Caki2 (cell line): ENCODE results near the gene CNTNAP2. TPM values are rescaled to one million over a fixed set of nuclear protein-coding genes. Genes with fewer than 3 reads are reported as not detected.

Experiments used
- DNase-seq: peaks from one replicate; pipeline ENCODE4 v3.0.0-alpha.2; 2015; ENCODE audit warnings: low read depth
- in situ Hi-C: cut with HindIII; loops from 2 replicates; pipeline ENCODE4 v1.10.0; 2016; ENCODE audit warnings: low sequenced_read_pairs, low pct_unique_long_range_greater_than_20kb, mixed read lengths
- total RNA-seq: library from RNA; depleted of rRNA; stranded (reverse); fragments of >200 nt; shearing (Covaris generic); gene quantifications from 2 replicates; pipeline ENCODE4 v1.2.3, GENCODE V29; 2014; ENCODE audit warnings: low replicate concordance

Gene CNTNAP2
- total RNA-seq, 1 experiment from 2014 or later: not detected

DNA sequence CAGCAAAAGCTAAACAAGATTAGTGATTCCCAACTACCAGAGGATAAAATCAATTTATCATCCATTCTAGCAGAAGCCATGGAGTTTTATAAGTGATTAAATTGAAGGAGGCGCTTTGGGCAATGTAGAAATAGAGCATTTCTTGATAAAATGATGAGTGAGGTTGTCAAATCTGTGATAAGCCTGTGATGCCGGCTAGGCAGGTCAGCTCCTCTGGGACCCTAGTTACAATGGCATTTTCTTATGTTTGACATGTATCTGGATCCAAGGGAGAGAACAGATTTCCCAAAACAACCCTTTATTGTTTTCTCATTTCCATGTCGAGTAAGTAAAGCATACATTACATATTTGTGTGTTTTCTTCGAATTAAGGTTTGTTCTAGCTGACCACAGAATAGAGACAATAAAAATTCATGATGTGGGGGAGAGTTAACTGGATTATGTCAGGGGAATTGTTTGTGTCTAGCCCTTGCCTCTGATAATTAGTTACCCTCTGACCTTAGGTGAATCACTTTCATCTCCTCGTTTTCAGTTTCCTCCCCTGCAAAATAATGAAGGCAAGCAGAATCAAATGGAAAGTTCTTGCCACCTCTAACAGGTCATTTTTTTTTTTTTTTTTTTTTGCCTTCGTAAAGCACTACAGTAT is 378.5 kb downstream of the CNTNAP2 start:
- no peak for DNase-seq
- in situ Hi-C loops: no loop called here

DNA sequence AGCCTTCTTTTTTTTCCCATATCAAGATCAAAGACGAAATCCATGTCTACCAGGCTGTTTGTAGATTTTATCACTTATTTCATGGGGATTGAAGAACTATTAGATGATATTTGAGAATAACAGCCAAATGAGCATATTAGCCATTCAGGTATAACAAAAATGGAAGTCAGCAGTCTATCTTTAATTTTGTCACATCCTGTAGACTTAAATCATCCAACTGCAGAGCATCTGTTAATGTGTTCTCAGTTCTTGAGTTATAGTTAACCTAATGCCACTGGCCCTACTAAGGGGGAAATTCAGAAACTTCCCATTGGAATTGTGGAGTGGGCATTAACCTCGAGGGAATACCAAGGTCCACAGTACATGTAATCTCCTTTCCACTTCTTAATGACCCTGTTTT is 380.1 kb downstream of the CNTNAP2 start:
- in situ Hi-C loops: no loop called here
- no peak for DNase-seq

DNA sequence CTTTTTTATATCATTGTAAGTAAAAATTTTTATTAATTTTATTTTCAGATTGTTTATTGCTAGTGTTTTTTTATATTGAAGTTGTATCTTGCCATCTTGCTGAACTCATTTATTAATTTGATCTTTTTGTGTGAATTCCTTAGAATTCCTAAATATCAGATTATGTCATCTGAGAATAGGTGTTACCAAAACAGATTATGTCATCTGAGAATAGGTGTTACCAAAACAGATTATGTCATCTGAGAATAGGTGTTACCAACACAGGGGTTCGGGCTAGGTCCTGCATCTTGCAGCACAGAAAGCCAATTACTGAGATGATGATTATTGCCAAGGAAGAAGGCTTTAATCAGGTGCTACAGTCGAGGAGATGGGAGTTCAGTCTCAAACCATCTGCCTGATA is 383.4 kb downstream of the CNTNAP2 start:
- in situ Hi-C loops: no loop called here
- DNase-seq: no peak

DNA sequence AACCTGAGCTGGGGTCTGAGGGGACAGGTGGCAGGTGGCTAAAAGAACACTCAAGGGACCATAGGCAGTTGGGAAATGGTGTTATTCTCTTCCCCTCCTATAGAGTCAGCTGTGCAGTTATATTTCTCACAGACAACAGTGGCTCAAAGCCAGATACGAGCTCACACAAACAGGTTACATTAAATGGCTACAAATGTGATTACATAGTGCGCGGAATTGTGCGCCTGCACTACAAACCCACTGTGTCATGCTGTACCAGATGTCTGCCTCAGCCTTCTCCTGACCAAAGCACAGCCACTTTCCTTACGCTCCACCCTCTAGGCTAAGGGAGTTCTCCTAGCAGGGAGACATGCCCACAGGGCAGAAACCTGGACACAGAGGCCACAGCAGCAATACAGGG is 387.2 kb downstream of the CNTNAP2 start:
- in situ Hi-C loops: no loop called here

DNA sequence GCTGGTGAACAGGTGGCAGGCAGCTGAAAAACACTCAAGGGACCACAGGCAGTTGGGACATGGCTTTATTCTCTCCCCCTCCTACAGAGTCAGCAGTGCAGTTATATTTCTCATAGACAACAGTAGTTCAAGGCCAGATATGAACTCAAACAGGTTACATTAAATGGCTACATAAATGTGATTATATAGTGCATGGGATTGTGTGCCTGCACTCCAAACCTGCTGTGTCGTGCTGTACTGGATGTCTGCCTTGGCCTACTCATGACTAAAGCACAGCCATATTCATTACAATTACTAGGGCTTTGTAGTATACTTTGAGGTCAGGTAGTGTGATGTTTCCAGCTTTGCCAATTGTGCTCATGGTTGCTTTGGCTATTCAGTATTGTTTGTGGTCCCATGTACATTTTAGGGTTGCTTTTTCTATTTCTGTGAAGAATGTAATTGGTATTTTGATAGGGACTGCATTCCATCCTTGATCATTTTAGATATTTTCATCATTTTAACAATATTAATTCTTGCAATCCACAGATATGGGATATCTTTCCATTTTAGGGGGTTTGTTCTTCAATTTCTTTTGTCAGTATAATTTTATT is 393.6 kb downstream of the CNTNAP2 start:
- DNase-seq: no peak
- in situ Hi-C loops: no loop called here

More for the DNA sequence above, 387.2 kb downstream of the CNTNAP2 start:
- DNase-seq: no peak

DNA sequence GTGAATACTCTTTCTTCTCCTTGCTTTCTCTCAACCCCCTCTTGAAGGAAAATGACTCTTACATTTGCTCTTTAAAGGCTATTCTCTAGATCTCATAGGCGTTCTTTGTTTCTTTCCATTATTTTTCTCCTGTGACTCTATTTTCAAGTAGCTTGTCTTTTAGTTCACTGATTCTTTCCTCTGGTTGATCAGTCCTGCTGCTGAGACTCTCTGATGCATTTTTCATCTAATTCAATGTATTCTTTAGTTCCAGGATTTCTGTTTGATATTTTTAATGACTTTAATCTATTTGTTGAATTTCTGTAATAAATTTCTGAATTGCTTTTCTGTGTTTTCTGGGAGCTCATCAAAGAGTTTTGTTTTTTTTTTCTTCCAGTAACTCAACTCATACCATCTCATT is 397.7 kb downstream of the CNTNAP2 start:
- in situ Hi-C loops: no loop called here
- no peak for DNase-seq

DNA sequence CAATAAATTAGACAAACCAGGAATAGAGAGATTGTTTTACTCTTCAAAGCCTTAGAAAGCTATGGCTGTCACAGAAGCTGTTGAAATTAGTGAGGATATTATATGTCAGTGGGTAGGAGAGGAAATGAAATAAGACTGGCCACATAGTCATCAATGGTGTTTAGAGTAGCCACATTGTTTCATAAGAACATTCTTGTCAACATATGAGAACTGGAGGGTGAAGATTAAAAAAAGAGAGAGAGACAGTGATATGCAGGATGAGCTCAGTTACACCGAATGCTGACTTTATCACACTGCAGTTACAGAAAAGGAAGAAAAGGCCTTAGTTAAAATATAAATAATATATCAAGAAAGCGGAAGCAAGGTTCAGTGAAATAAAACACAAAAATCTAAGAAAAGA is 412.0 kb downstream of the CNTNAP2 start:
- DNase-seq: no peak
- in situ Hi-C loops: no loop called here

DNA sequence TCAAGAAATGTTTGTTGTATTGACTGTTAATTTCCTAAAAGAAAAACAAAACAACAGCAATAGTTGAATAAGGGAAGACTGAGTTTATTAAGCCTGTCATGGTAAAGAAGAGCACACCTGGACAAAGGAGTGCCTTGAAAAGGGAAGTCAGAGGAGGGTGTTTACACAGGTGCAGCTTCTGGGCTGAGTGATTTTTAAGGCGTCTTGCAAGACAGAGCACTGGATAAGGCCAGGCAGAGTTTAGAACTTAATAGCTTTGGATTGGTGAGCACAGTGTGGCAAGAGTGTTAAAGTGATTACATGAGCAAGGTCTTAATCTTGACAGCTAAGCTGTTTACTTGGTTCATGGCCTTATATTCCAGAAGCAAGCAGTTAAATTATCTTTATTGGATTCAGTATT is 423.2 kb downstream of the CNTNAP2 start:
- DNase-seq: no peak
- in situ Hi-C loops: no loop called here

DNA sequence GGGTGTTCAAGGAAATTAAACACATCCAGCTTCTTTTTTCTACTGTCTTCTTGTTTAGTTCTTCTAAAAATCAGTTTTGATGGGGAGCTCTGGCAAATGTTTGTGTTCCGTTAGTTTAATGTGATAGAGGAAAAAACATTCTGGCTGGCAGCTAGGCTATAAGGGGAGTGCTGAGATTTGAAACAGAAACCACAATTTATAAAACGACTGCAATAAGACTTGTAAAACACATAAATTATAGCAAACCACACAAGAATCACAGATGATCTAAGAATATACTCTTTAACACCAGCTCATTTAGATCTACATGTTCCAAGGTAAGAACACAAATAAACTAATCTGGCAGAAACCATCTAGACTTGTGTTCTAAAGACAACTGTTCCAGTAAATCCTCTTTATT is 425.5 kb downstream of the CNTNAP2 start:
- DNase-seq: no peak
- in situ Hi-C loops: no loop called here

DNA sequence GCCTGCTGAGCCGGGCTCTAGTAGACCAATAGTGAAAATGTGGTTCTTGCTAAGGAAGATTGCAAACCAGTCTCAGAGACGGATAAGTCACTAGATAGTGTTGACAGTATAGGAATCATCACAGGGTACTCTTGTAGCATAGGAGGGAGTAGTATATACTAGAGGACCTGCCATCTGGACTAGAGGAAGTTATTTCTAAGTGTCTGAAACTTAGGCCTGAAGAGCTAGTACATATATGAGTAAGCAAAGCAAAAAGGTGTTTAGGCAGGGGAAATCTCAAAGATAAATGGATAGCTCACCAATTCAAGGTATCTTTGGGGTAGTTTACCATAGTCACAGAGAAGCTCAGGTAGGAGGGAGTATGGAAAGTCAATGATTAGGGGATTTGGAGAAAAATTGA is 428.1 kb downstream of the CNTNAP2 start:
- in situ Hi-C loops: no loop called here
- DNase-seq: no peak

DNA sequence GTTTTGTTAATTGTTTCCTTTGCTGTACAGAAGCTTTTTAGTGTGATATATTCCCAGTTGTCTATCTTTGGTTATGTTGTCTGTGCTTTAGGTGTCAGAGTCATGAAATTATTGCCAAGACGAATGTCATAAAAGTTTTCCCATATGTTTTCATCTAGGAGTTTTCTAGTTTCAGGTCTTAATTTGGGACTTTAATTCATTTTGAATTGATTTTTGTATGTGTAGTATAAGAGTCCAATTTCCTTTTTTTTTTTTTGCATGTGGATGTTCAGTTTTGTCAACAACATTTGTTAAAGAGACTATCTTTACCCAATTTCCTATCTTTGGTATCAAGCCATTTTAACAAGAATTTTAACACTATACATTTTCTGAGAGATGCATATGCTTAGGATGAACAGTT is 432.2 kb downstream of the CNTNAP2 start:
- in situ Hi-C loops: no loop called here
- DNase-seq: no peak

DNA sequence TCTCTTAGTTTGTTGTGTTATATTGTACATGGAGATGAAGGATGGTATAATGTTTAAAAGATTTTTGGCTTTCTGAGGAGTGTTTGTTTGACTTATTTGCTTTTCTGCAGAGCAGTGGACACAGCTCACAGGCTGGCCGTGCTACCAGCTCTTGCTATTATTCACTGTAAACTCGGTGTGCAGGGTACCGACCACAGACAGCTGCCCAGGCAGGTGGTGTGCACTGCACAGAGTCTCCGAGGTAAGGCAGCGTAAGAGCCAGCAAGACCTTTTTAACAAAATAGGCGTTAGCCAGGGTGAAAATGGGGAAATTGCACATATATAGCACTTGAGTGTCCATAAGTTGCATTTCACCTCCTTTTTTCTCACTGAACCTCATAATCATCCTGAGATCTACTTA is 438.0 kb downstream of the CNTNAP2 start:
- no peak for DNase-seq
- in situ Hi-C loops: no loop called here

DNA sequence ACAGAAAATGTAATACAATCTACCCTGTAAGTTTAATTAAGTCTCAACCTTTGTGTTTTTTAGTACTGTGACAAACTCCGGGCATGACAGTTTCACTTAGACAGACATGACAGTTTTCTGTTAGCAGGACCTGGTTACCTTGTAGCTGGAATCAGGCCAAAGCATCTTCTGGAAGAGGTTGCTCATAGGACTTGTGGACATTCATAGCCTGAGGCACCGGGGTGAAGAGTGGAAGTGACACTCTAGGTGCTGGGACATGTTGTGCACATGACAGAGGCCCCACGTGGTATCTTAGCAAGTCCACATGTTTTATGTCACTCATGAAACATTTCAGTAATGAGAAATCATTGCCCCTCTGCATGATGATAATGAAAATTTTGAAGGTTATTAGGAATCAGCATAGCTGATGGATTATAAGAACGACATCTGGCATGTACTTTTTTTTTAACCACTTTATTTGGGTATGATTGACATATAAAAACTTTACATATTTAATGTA is 441.4 kb downstream of the CNTNAP2 start:
- in situ Hi-C loops: no loop called here
- DNase-seq: no peak

DNA sequence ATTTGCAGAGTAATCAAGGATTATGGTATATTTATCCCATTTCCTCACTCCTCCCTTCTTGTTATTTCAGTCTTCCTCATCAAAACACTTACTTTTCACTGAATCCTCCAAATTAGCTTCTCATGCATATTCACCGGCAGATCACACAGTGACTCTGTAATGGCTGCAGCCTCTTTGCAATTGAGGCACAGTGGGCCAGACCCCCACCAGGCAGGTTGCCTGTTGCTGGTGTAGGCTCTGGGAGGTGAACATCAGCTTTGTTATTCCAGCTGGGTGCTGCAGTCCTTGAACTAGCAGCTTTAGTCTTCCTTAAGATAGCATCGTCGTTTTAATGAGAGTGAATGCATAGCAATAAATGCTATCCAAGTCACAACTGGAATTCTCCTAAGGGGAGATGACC is 449.3 kb downstream of the CNTNAP2 start:
- DNase-seq: no peak
- in situ Hi-C loops: no loop called here

DNA sequence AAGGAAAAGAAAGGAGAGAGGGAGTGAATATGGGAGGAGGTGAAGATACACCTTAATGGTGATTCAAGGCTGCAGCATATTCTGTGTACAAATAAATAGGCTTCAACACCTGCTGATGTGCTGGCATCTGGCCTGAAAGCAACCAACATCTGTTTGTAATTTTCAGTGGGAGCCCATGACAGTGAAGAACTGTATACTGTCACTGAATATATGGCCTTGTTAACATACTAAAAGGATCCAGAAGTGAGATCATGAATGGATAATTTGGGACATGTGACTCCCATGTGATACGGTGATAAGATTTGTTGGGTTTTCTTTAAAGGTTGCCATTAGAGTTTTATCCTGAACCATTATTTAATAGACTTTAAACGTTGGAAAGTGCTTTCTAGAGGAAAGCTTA is 459.3 kb downstream of the CNTNAP2 start:
- in situ Hi-C loops: no loop called here
- no peak for DNase-seq

DNA sequence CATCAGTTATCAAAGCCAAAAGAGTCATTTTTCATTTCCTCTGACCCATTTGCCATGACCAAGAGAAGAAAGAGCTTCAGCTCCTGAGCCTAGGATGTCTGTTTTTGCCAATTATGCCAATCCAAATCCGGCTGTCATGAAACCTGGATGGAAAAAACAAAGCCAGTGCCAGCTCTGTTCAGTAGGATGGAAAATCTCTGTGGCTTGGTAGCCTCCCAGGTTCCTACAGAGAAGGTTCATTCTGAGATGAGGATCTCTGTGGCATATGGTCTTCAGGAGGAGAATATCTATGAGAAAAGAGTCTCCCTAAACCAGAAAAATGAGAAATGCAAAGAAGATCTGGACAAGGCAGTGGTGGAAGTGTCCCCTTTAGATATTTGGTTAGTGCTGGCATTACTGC is 475.4 kb downstream of the CNTNAP2 start:
- in situ Hi-C loops: no loop called here

DNA sequence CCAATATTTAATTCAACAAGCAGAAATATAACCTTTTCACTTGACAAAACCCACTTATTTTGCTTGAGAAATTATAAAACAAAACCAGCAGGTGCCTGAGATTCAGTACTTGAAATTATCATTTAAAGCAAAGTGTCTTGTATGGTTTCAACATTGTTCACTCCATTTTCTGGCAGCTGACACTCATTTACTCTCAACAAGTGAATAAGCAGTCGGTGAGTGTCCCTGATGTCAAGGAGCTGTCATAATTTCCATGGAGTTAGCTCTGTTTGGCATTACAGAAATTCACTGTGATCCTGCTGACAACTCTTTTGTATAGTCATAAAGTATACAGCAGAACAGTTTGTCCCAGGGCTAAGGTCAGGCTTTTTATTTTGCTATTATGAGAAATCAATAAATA is 490.0 kb downstream of the CNTNAP2 start:
- DNase-seq: no peak
- in situ Hi-C loops: no loop called here

More for the DNA sequence above, 475.4 kb downstream of the CNTNAP2 start:
- no peak for DNase-seq

DNA sequence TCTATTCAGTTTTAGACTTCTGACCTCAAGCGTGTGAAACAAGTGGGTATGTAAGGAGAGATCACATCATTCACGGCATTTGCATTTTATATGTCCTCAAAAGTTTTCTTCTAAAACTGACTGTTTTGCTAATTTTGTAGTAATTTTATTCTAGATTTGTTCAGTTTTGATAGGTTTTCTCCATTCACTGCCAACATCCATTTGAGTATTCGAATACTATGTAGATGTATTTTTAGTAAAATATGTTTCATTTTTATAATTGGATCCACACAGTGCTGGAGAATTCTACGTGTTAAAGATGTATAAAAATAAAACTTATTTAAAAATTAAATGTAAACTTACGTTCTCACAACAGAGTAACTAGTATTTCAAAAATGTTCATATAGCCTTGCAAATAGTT is 503.0 kb downstream of the CNTNAP2 start:
- in situ Hi-C loops: no loop called here
- DNase-seq: no peak

DNA sequence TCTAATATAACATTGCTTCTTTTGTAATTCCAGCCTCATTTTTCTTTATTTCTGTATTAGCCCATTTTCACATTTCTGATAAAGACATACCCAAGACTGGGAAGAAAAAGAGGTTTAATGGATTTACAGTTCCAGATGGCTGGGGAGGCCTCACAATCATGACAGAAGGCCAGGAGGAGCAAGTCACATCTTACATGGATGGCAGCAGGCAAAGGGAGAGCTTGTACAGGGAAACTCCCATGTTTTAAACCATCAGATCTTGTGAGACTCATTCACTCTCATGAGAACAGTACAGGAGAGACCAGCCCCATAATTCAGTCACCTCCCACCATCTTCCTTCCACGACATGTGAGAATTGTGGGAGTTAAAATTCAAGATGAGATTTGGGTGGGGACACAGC is 510.3 kb downstream of the CNTNAP2 start:
- no peak for DNase-seq
- in situ Hi-C loops: no loop called here
